Measurements from ENCODE around the gene SLC9C2. TPM values are rescaled to one million over a fixed set of nuclear protein-coding genes. Genes with fewer than 3 reads are reported as not detected.

The SLC9C2 gene
- total RNA-seq, 1 experiment from 2014 or later: not detected

DNA sequence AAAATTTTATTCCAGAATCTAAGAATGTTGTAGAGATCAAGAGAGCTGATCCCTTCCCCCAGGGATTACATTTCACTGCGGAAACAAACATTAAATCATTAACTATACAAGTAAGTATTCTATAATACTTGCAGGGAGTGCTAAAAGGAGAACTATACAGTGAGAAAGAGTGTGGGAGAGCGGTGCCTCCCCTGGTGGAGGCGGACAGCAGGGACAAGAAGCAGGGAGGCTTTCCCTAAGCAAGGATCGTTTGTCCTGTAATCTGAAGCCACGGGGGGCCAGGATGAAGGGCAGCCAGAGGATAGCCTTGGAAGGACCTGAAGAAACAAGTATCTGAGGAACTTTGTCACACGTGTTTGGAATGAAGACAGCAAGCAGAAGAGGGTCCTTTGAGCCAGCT lies 40.1 kb downstream of the SLC9C2 start:
- ATAC-seq (peak; percentile 85), DNase-seq (peak; percentile 53)
- ChIA-PET POLR2A (ENCODE audit: unreplicated experiment) (no interaction called here), CTCF (no interaction called here)
- peak; percentile 55 for TF ChIP-seq CTCF (conservative IDR thresholded peaks at IDR 0.05; ENCODE audit: low read depth, low read length)
- no peak for TF ChIP-seq EZH2 (IDR thresholded peaks at IDR 0.05; ENCODE audit: low read length, unreplicated experiment)
- H3F3A ChIP-seq (ENCODE audit: low read length, unreplicated experiment): no peaks in the 10 kb centered on the region
- no peaks in the 10 kb centered on the region for H3K36me3 ChIP-seq (ENCODE audit: low read depth, low read length)
- H4K20me1 ChIP-seq (ENCODE audit: low read length): no peaks in the 10 kb centered on the region
- intact Hi-C loops (cut with micrococcal nuclease): loop anchor here (1.0 kb wide), 2 partner anchors 9 to 10 kb away; no protein-coding TSS in a partner anchor
- no peak overlapping the region for H2AFZ ChIP-seq (ENCODE audit: low read length)
- H3K79me2 ChIP-seq (ENCODE audit: low read length): no peaks in the 10 kb centered on the region
- no peaks in the 10 kb centered on the region for H3K4me1 ChIP-seq (ENCODE audit: insufficient read depth, low read length)
- no peaks in the 10 kb centered on the region for H3K27me3 ChIP-seq (ENCODE audit: low read length)
- H3K27ac ChIP-seq (ENCODE audit: low read length): no peak overlapping the region
- no peaks in the 10 kb centered on the region for H3K9me3 ChIP-seq (ENCODE audit: low read length)
- H3K9ac ChIP-seq (ENCODE audit: low read length): no peak overlapping the region
- no peak overlapping the region for H3K4me3 ChIP-seq (ENCODE audit: low read length)
- BruUV-seq (replicated peaks): no TSS peak
- no peak overlapping the region for H3K4me2 ChIP-seq (ENCODE audit: low read length)
- H3K9me2 ChIP-seq (replicated peaks; ENCODE audit: low read length): 0 out of 2 replicates have a peak, but pooled peaks cover 4% of the 10 kb centered on the region

DNA sequence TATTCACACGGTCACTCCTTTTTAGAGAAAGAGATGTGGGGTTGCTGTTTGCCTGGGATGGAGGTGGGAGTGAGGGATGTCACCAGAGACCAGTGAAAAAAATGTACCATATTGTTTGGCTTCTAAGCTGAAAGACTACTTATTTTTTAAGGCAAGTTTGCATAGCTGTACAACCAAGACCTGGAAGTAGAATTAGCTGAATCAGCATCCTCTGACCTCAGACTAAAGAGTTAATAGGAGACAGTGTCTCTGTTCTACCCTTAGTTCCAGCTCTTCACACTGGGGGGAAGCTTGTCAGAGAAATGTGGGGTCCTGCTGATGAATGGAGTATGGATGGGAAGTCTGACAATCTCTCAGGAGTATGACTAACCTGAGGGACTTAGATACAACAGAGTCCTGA lies 41.6 kb downstream of the SLC9C2 start:
- Histone ChIP-seq H3K79me2 (ENCODE audit: low read length) (no peaks in the 10 kb centered on the region), H3K27ac (ENCODE audit: low read length) (no peak overlapping the region), H3K9ac (ENCODE audit: low read length) (no peak overlapping the region), H3K9me3 (ENCODE audit: low read length) (no peaks in the 10 kb centered on the region), H3K9me2 (replicated peaks; ENCODE audit: low read length) (0 out of 2 replicates have a peak, but pooled peaks cover 4% of the 10 kb centered on the region), H3K27me3 (ENCODE audit: low read length) (no peaks in the 10 kb centered on the region), H3K4me1 (ENCODE audit: insufficient read depth, low read length) (no peaks in the 10 kb centered on the region), H3K4me3 (ENCODE audit: low read length) (no peak overlapping the region), H3K4me2 (ENCODE audit: low read length) (no peak overlapping the region), H4K20me1 (ENCODE audit: low read length) (no peaks in the 10 kb centered on the region), H3F3A (ENCODE audit: low read length, unreplicated experiment) (no peaks in the 10 kb centered on the region), H3K36me3 (ENCODE audit: low read depth, low read length) (no peaks in the 10 kb centered on the region), H2AFZ (ENCODE audit: low read length) (no peak overlapping the region)
- BruUV-seq (replicated peaks): no TSS peak
- POLR2A ChIA-PET (ENCODE audit: unreplicated experiment): no interaction called here
- ATAC-seq (no peak), DNase-seq (no peak)
- intact Hi-C loops (cut with micrococcal nuclease): no loop called here
- no peak for TF ChIP-seq EZH2 (IDR thresholded peaks at IDR 0.05; ENCODE audit: low read length, unreplicated experiment)
- TF ChIP-seq EZH2phosphoT487 (IDR thresholded peaks at IDR 0.05; ENCODE audit: borderline replicate concordance, low read length): no peak
- TF ChIP-seq CTCF (conservative IDR thresholded peaks at IDR 0.05; ENCODE audit: low read depth, low read length): no peak
- CTCF ChIA-PET: no interaction called here

- POLR2A ChIA-PET (ENCODE audit: unreplicated experiment): no interaction called here
- Histone ChIP-seq H3K9me3 (ENCODE audit: low read length) (no peaks in the 10 kb centered on the region), H3K36me3 (ENCODE audit: low read depth, low read length) (no peaks in the 10 kb centered on the region), H3F3A (ENCODE audit: low read length, unreplicated experiment) (no peaks in the 10 kb centered on the region), H3K9ac (ENCODE audit: low read length) (no peak overlapping the region), H3K4me3 (ENCODE audit: low read length) (no peak overlapping the region), H3K79me2 (ENCODE audit: low read length) (no peaks in the 10 kb centered on the region), H3K9me2 (replicated peaks; ENCODE audit: low read length) (0 out of 2 replicates have a peak, but pooled peaks cover 4% of the 10 kb centered on the region), H3K27me3 (ENCODE audit: low read length) (no peaks in the 10 kb centered on the region), H3K4me2 (ENCODE audit: low read length) (no peak overlapping the region), H3K27ac (ENCODE audit: low read length) (no peak overlapping the region), H3K4me1 (ENCODE audit: insufficient read depth, low read length) (peaks cover 8% of the 10 kb centered on the region), H2AFZ (ENCODE audit: low read length) (no peak overlapping the region), H4K20me1 (ENCODE audit: low read length) (no peaks in the 10 kb centered on the region)
- no peak for ATAC-seq
- no peak for DNase-seq
- intact Hi-C loops (cut with micrococcal nuclease): no loop called here
- no TSS peak for BruUV-seq (replicated peaks)
- TF ChIP-seq EZH2 (IDR thresholded peaks at IDR 0.05; ENCODE audit: low read length, unreplicated experiment) (no peak), EZH2phosphoT487 (IDR thresholded peaks at IDR 0.05; ENCODE audit: borderline replicate concordance, low read length) (no peak), CTCF (conservative IDR thresholded peaks at IDR 0.05; ENCODE audit: low read depth, low read length) (no peak)
- CTCF ChIA-PET: no interaction called here
Observed at GRCh38 chr1:173560285-173560880, 42.5 kb downstream of the SLC9C2 start.
